Measurements from ENCODE around the gene SOX6. TPM values are rescaled to one million over a fixed set of nuclear protein-coding genes. Genes with fewer than 3 reads are reported as not detected.

Gene SOX6
- total RNA-seq, 2 experiments from 2014 or later: 0.13 TPM; not detected in 1

- Histone ChIP-seq H4K20me1 (ENCODE audit: insufficient read depth, low read length) (no peaks in the 10 kb centered on the region), H3K9me2 (ENCODE audit: insufficient read depth, low read length) (no peaks in the 10 kb centered on the region), H3K4me2 (ENCODE audit: low read length) (no peak overlapping the region), H3K4me3 (ENCODE audit: low read depth, low read length, poor library complexity, severe bottlenecking) (no peak overlapping the region), H3K36me3 (ENCODE audit: insufficient read depth, low read length) (no peaks in the 10 kb centered on the region), H3K4me1 (ENCODE audit: insufficient read depth, low read length, poor library complexity, severe bottlenecking) (no peaks in the 10 kb centered on the region), H3K79me2 (ENCODE audit: insufficient read depth, low read depth, low read length) (no peaks in the 10 kb centered on the region), H3K9me3 (ENCODE audit: low read length) (no peaks in the 10 kb centered on the region), H3K27ac (ENCODE audit: low read depth, low read length, poor library complexity, severe bottlenecking) (no peak overlapping the region), H2AFZ (ENCODE audit: low read length) (no peak overlapping the region)
- TF ChIP-seq CTCF (conservative IDR thresholded peaks at IDR 0.05; ENCODE audit: low read length) (no peak), EZH2phosphoT487 (IDR thresholded peaks at IDR 0.05; ENCODE audit: borderline replicate concordance, low read depth, low read length) (no peak)
- POLR2A ChIA-PET: no interaction called here
- intact Hi-C loops (cut with micrococcal nuclease; ENCODE audit: unreplicated experiment): no loop called here
- BruUV-seq (replicated peaks): no TSS peak
- DNase-seq (ENCODE audit: low spot score): no peak
- CTCF ChIA-PET (ENCODE audit: unreplicated experiment): no interaction called here
Measured at GRCh38 chr11:15956302-15956701, 400.0 kb downstream of the SOX6 start.

GRCh38 chr11:15955595-15955994 lies 400.8 kb downstream of the SOX6 start:
- Histone ChIP-seq H4K20me1 (ENCODE audit: insufficient read depth, low read length) (no peaks in the 10 kb centered on the region), H3K4me1 (ENCODE audit: insufficient read depth, low read length, poor library complexity, severe bottlenecking) (no peaks in the 10 kb centered on the region), H3K9me2 (ENCODE audit: insufficient read depth, low read length) (no peaks in the 10 kb centered on the region), H3K4me3 (ENCODE audit: low read depth, low read length, poor library complexity, severe bottlenecking) (no peak overlapping the region), H2AFZ (ENCODE audit: low read length) (no peak overlapping the region), H3K36me3 (ENCODE audit: insufficient read depth, low read length) (no peaks in the 10 kb centered on the region), H3K27ac (ENCODE audit: low read depth, low read length, poor library complexity, severe bottlenecking) (no peak overlapping the region), H3K9me3 (ENCODE audit: low read length) (no peaks in the 10 kb centered on the region), H3K4me2 (ENCODE audit: low read length) (no peak overlapping the region), H3K79me2 (ENCODE audit: insufficient read depth, low read depth, low read length) (no peaks in the 10 kb centered on the region)
- DNase-seq (ENCODE audit: low spot score): no peak
- intact Hi-C loops (cut with micrococcal nuclease; ENCODE audit: unreplicated experiment): no loop called here
- TF ChIP-seq EZH2phosphoT487 (IDR thresholded peaks at IDR 0.05; ENCODE audit: borderline replicate concordance, low read depth, low read length) (no peak), CTCF (conservative IDR thresholded peaks at IDR 0.05; ENCODE audit: low read length) (no peak)
- ChIA-PET POLR2A (interaction anchor here (0.7 kb wide), 1 partner anchor 9 kb away, joined by 3 read pairs; no protein-coding TSS in a partner anchor), CTCF (ENCODE audit: unreplicated experiment) (no interaction called here)
- BruUV-seq (replicated peaks): no TSS peak

- TF ChIP-seq EZH2phosphoT487 (IDR thresholded peaks at IDR 0.05; ENCODE audit: borderline replicate concordance, low read depth, low read length): no peak
- no peak for TF ChIP-seq CTCF (conservative IDR thresholded peaks at IDR 0.05; ENCODE audit: low read length)
- ChIA-PET CTCF (ENCODE audit: unreplicated experiment) (no interaction called here), POLR2A (interaction anchor here (0.7 kb wide), 1 partner anchor 438 kb away, joined by 4 read pairs; no protein-coding TSS in a partner anchor)
- Histone ChIP-seq H3K9me2 (ENCODE audit: insufficient read depth, low read length) (no peaks in the 10 kb centered on the region), H2AFZ (ENCODE audit: low read length) (no peak overlapping the region), H3K9me3 (ENCODE audit: low read length) (no peaks in the 10 kb centered on the region), H3K4me3 (ENCODE audit: low read depth, low read length, poor library complexity, severe bottlenecking) (no peak overlapping the region), H3K27ac (ENCODE audit: low read depth, low read length, poor library complexity, severe bottlenecking) (no peak overlapping the region), H3K79me2 (ENCODE audit: insufficient read depth, low read depth, low read length) (no peaks in the 10 kb centered on the region), H3K36me3 (ENCODE audit: insufficient read depth, low read length) (no peaks in the 10 kb centered on the region), H3K4me2 (ENCODE audit: low read length) (no peak overlapping the region), H3K4me1 (ENCODE audit: insufficient read depth, low read length, poor library complexity, severe bottlenecking) (no peaks in the 10 kb centered on the region), H4K20me1 (ENCODE audit: insufficient read depth, low read length) (no peaks in the 10 kb centered on the region)
- intact Hi-C loops (cut with micrococcal nuclease; ENCODE audit: unreplicated experiment): no loop called here
- BruUV-seq (replicated peaks): no TSS peak
- no peak for DNase-seq (ENCODE audit: low spot score)
Measured at GRCh38 chr11:15947681-15948648, 408.4 kb downstream of the SOX6 start.

Data from OCI-LY7 (cell line).